Measurements from ENCODE around the gene PCDH9.

- TF ChIP-seq CTCF (IDR thresholded peaks at IDR 0.05; ENCODE audit: insufficient read depth, low read depth, low read length) (no peak), EZH2 (IDR thresholded peaks at IDR 0.05; ENCODE audit: insufficient read depth, low read length) (no peak)
These were observed 662.1 kb downstream of the PCDH9 start for GRCh38 chr13:66567899-66568612.

Data from astrocyte (in vitro differentiated cells and primary cell).